ENCODE results near the gene TAS1R2.

Gene TAS1R2

DNA sequence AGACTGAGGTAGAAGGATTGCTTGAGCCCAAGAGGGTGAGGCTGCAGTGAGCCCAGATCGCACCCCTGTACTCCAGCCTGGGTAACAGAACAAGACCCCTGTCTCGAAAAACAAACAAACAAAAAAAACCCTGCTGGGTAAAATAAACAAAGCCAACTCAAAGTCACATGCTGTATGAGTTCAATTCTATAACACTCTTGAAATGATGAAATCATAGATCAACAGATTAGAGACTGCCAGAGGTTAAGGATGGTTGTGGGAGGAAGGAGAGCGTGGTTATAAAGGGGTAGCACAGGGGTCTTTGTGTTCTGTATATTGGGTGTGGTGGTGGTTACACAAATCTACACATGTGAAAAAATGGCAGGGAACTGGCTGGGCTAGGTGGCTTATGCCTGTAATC is 62.5 kb downstream of the TAS1R2 start:
- no peak for DNase-seq

DNA sequence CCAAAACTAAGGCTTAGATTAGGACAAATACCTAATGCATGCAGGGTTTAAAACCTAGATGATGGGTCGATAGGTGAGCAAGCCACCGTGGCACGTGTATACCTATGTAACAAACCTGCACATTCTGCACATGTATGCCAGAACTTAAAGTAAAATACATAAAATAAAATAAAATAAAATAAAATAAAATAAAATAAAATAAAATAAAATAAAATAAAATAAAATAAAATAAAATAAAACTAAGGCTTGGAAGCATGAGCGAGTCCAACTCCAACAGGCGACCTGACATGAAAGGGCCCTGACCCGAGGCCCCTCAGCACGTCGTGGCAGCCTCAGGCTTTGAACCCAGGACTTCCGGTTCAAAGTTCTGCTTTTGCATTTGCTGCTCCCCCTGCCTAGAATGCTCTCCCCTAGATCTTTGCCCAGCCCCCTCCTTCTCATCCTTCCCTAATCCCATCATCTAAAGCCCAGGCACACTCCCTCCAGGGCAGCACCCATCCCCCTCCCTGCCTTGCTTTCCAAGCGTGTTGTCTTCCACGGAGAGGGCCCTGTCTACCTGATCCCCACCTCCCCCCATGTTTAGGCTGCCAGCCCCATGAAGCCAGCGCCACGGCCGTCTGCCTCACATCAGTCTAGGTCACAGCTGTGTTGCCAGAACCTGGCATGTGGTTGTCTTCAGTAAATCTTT is 64.3 kb downstream of the TAS1R2 start:
- no peak for DNase-seq

DNA sequence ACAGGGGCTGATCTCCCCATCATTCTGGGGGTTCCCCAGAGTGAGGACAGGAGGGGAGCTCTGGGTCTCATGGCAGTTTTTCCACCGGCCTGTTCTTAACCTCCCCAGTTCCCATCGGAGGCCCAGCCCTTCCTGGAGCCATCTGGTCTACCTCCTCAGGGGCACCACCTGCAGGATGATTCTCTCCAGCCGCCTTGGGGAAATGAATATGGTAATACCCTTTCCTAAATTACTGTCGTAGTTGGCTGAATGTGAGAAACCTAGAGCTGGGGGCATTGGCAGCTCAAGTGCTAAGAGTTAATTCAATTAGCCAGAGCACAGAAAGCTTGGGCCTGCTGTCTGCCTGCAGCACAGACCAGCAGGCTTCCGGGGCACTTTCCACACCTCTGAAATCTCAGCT is 64.9 kb downstream of the TAS1R2 start:
- DNase-seq, result no peak

DNA sequence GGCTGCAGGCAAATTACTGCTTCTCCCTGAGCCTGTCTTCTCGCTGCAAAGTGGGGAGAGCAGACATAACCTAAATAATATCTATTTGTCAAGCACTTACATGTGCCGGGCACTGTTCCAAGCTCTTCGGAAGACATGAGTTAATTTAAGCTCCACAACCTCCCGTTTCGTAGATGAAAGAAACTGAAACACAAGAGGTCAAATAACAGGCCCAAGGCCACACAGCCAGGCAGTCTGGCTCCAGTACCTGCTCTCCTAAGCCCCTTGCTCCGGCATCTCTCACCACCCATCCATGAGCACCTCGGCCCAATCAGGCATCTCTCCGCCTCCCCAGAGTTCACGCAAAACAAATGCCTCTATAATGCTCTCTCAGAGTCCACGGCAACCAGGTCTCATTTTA is 65.4 kb downstream of the TAS1R2 start:
- no peak for DNase-seq

DNA sequence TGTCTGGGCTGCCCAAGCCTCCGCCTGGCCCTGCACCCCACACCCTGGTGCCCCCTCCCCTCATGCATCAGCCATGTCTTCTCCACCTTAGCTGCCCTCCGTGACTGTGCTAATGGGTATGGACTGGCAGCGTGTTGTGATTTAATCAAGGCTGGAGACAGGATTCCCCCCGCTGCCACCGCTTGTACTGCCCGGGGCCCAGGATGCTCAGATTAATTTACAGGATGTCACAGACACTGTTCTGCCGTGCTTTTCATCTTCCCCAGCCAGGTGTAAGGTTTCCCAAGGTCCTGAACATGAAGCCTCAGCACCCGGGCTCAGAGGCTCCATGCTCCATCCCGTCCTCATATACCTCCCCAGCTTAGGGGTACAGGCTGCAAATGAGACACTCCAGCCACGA is 66.3 kb downstream of the TAS1R2 start:
- DNase-seq, result no peak

DNA sequence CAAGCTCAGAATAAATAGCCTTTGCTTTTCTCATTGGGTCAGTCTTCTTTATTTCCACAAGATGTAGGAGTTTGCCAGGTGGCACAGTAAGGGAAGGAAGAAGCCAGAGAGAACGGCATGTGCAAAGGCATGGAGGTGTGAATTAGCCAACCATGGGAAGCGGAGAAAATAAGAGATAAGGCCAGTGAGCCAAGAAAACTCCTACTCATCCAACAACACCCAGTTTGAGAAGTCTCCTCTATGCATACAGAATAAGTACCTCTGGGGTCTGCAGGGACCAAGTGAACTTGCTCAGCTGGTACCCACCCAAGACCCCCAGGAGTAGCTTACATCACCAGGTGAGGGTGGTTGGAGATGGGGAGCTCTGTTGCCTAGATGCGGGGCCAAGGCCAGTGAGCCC is 66.7 kb downstream of the TAS1R2 start:
- no peak for DNase-seq
